ENCODE data around the gene PEX26.

- TF ChIP-seq CTCF (conservative IDR thresholded peaks at IDR 0.05 in 1 of 2, IDR thresholded peaks at IDR 0.05 in 1 of 2; ENCODE audit: low read depth in 1 of 2, low read length in 2 of 2) (no peak), EZH2 (IDR thresholded peaks at IDR 0.05; ENCODE audit: low read length, missing control alignments) (no peak)
These were observed 22.1 kb upstream of the PEX26 start for GRCh38 chr22:18055619-18056160.
